ENCODE data around the gene NTRK3. TPM values are rescaled to one million over a fixed set of nuclear protein-coding genes. Genes with fewer than 3 reads are reported as not detected.

NTRK3 gene
- total and polyA plus RNA-seq, 2 of the 8 experiments (the other 6 are each of a cell fraction or from before 2014, with no cell fraction given), result 4.5 to 6.8 TPM

GRCh38 chr15:88018869-88019641 is 237.5 kb downstream of the NTRK3 start (continued):
- TF ChIP-seq CHD7 (IDR thresholded peaks at IDR 0.05; ENCODE audit: insufficient replicate concordance, low read length) (no peak), CEBPB (IDR thresholded peaks at IDR 0.05; ENCODE audit: low read depth, low read length) (no peak)
